Neuron (in vitro differentiated cells): ENCODE data around the gene PDE6A.
"Not testable (repeated sequence)": the region's sequence is repeated elsewhere in the genome, so short reads cannot be mapped to it uniquely, and the experiment has no call there.

Experiments used
- H2AFZ ChIP-seq: one replicate; pipeline ENCODE4 v1.6.1; 2013; ENCODE audit warnings: low read depth, mild to moderate bottlenecking, inconsistent platforms, low read length, moderate library complexity
- H3K27me3 ChIP-seq: one replicate; pipeline ENCODE4 v1.6.1; 2013; ENCODE audit warnings: low read length; ENCODE audit not compliant: insufficient read depth
- H3K36me3 ChIP-seq: one replicate; pipeline ENCODE4 v1.6.1; 2013; ENCODE audit warnings: low read length; ENCODE audit not compliant: insufficient read depth
- H3K4me1 ChIP-seq: one replicate; pipeline ENCODE4 v1.6.1; 2013; ENCODE audit warnings: low read length; ENCODE audit not compliant: insufficient read depth
- H3K4me3 ChIP-seq: 2 replicates; pipeline ENCODE4 v1.5.1; 2013; ENCODE audit warnings: mild to moderate bottlenecking, low read length, moderate library complexity
- H3K9me3 ChIP-seq: one replicate; pipeline ENCODE4 v1.6.1; 2013; ENCODE audit warnings: low read length

Gene PDE6A

DNA sequence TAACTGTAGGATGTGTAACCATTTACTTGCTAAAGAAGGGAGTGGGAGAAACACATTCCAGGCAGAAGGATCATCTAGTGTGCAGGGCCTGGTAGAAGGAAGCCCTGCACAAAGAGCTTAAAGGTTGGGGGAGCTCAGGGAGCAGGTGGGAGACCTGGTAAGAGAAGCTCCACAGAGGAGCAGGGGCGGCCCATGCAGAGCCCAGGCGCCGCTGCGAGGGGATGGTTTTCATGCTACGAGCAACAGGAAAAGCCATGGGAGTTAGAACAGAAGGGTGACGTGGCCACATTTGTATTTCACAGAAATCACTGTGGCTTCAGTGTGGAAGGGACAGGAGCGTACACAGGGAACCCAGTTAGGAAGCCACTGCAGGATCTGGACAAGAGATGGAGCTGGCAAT is 73.1 kb downstream of the PDE6A start:
- Histone ChIP-seq H2AFZ (no peak overlapping the region), H3K4me1 (no peaks in the 10 kb centered on the region), H3K36me3 (no peaks in the 10 kb centered on the region), H3K4me3 (no peak overlapping the region), H3K27me3 (peaks cover 24% of the 10 kb centered on the region), H3K9me3 (no peaks in the 10 kb centered on the region)

- Histone ChIP-seq H3K27me3 (peaks cover 24% of the 10 kb centered on the region), H3K9me3 (no peaks in the 10 kb centered on the region), H2AFZ (no peak overlapping the region), H3K36me3 (no peaks in the 10 kb centered on the region), H3K4me3 (no peak overlapping the region), H3K4me1 (no peaks in the 10 kb centered on the region)
These were observed 73.9 kb downstream of the PDE6A start for GRCh38 chr5:149870697-149871096.

DNA sequence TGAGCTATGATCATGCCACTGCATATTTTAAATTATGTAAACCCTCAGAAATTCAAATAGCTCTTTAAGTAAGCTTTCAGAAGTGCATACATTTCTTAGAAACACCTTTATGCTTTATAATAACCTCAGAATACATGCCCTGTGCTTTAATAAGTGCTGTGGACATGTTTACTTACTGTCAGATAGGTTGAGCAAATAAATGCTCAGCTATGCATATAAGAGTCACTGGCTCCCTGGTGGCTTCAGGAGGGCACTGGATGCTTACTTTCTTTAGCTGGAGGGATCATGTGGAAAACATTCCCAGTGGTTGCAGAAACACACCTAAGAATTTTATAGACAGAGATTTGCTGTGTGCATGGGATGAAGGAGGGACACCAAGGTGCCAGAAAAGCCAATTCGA is 74.4 kb downstream of the PDE6A start:
- Histone ChIP-seq H3K4me3 (no peak overlapping the region), H3K36me3 (no peaks in the 10 kb centered on the region), H2AFZ (no peak overlapping the region), H3K9me3 (no peaks in the 10 kb centered on the region), H3K27me3 (peaks cover 24% of the 10 kb centered on the region), H3K4me1 (no peaks in the 10 kb centered on the region)

DNA sequence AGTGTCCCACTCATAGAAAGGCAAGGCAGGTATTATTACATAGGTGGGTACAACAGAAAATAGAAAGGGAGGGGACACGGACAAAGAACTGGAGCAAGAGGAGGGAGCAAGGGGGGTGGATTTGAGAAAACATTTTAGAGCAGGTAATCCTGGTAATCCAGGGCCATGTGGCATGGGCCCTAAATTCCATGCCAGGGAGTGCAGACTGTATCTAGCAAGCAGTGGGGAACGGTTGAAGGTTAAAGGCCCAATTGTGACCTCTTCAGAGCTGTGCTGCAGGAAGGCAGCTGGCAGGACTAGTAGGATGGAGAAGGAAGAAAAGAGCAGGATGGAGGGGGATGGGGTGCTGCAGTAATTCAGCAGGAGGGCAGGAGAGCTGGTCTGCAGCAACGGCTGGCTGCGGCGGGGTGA is 75.2 kb downstream of the PDE6A start:
- Histone ChIP-seq H2AFZ (no peak overlapping the region), H3K4me1 (no peaks in the 10 kb centered on the region), H3K4me3 (no peak overlapping the region), H3K9me3 (no peaks in the 10 kb centered on the region), H3K27me3 (peaks cover 24% of the 10 kb centered on the region), H3K36me3 (no peaks in the 10 kb centered on the region)

GRCh38 chr5:149865746-149866145 is 78.8 kb downstream of the PDE6A start:
- Histone ChIP-seq H3K36me3 (no peaks in the 10 kb centered on the region), H3K4me1 (no peaks in the 10 kb centered on the region), H2AFZ (no peak overlapping the region), H3K27me3 (peaks cover 2% of the 10 kb centered on the region), H3K9me3 (no peaks in the 10 kb centered on the region), H3K4me3 (no peak overlapping the region)

DNA sequence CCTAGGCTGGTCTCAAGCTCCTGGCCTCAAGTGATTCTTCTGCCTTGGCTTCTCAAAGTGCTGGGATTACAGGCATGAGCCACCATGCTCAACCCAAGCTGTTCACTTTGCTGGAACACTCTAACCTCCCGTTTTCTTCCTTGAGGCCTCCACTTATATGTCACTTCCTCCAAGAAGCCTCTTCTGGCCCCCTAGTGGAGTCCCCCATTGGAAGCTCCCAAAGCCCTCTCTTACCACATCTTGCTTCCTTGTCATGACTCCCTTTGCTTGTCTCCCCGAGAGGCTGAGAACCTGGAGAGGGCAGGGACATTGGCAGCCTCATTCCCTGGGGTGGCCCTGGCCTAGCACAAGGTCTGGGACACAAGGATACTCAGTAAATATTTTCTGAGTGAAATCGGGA is 80.8 kb downstream of the PDE6A start:
- peaks cover 2% of the 10 kb centered on the region for H3K27me3 ChIP-seq
- H3K4me3 ChIP-seq, result no peak overlapping the region
- H3K36me3 ChIP-seq, result no peaks in the 10 kb centered on the region
- H3K9me3 ChIP-seq, result no peaks in the 10 kb centered on the region
- H3K4me1 ChIP-seq, result no peaks in the 10 kb centered on the region
- H2AFZ ChIP-seq, result no peak overlapping the region

DNA sequence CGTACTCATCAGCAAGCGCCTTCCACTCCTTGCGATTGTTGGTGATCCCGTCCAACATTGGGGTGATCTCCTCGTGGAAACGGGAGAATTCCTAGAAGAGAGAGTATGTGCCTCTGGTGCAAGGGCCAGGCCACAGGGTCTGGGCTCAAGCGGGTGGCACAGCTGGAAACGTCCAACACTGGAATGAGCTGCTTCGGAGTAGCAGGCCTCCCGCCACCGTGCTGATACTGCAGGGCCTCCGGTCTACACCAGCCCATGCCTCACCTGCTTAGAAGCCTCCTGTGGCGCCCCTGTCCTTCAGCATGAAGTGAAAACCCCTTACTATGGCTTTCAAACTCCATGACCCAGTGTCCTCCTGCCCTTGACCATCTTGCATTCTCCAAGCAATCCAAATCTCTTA is 81.4 kb downstream of the PDE6A start:
- Histone ChIP-seq H3K36me3 (no peaks in the 10 kb centered on the region), H3K9me3 (no peaks in the 10 kb centered on the region), H3K4me3 (no peak overlapping the region)

GRCh38 chr5:149860801-149861322 is 83.7 kb downstream of the PDE6A start:
- H3K27me3 ChIP-seq, result no peaks in the 10 kb centered on the region
- no peaks in the 10 kb centered on the region for H3K36me3 ChIP-seq
- no peak overlapping the region for H3K4me3 ChIP-seq
- H3K4me1 ChIP-seq, result no peaks in the 10 kb centered on the region
- no peak overlapping the region for H2AFZ ChIP-seq
- H3K9me3 ChIP-seq, result no peaks in the 10 kb centered on the region

More for the DNA sequence above, 81.4 kb downstream of the PDE6A start:
- Histone ChIP-seq H3K27me3 (no peaks in the 10 kb centered on the region), H3K4me1 (no peaks in the 10 kb centered on the region), H2AFZ (no peak overlapping the region)

DNA sequence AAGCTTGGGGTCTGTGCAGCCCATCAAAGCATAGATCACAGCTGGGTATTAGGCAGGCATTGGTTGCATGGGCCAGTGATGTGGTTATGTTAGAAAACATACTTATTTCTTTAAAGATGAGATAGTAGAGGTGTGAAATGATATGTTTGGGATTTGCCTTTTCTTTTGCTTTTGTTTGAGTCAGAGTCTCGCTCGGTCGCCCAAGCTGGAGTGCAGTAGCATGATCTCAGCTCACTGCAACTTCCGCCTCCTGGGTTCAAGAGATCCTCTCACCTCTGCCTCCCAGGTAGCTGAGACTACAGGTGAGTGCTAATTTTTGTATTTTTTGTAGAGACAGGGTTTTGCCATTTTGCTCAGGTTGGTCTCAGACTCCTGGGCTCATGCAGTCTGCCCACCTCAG is 84.8 kb downstream of the PDE6A start:
- Histone ChIP-seq H3K9me3 (no peaks in the 10 kb centered on the region), H2AFZ (no peak overlapping the region), H3K36me3 (no peaks in the 10 kb centered on the region), H3K27me3 (no peaks in the 10 kb centered on the region), H3K4me3 (no peak overlapping the region), H3K4me1 (no peaks in the 10 kb centered on the region)

GRCh38 chr5:149858481-149858880 is 86.1 kb downstream of the PDE6A start:
- H3K4me1 ChIP-seq, H3K27me3 ChIP-seq, H3K36me3 ChIP-seq, H2AFZ ChIP-seq, H3K9me3 ChIP-seq, H3K4me3 ChIP-seq: not testable (repeated sequence)

GRCh38 chr5:149857499-149857898 is 87.1 kb downstream of the PDE6A start:
- Histone ChIP-seq H3K9me3 (no peaks in the 10 kb centered on the region), H3K36me3 (no peaks in the 10 kb centered on the region), H3K4me3 (no peak overlapping the region), H3K4me1 (no peaks in the 10 kb centered on the region), H2AFZ (no peak overlapping the region), H3K27me3 (no peaks in the 10 kb centered on the region)

- no peaks in the 10 kb centered on the region for H3K4me1 ChIP-seq
- H2AFZ ChIP-seq, result no peak overlapping the region
- H3K9me3 ChIP-seq, result no peaks in the 10 kb centered on the region
- H3K4me3 ChIP-seq, result no peak overlapping the region
- H3K36me3 ChIP-seq, result no peaks in the 10 kb centered on the region
- no peaks in the 10 kb centered on the region for H3K27me3 ChIP-seq
These were observed 89.2 kb downstream of the PDE6A start for GRCh38 chr5:149855366-149855765.

- H2AFZ ChIP-seq, result no peak overlapping the region
- H3K4me1 ChIP-seq, result no peaks in the 10 kb centered on the region
- no peaks in the 10 kb centered on the region for H3K9me3 ChIP-seq
- no peaks in the 10 kb centered on the region for H3K27me3 ChIP-seq
- H3K36me3 ChIP-seq, result no peaks in the 10 kb centered on the region
- no peak overlapping the region for H3K4me3 ChIP-seq
These were observed 89.7 kb downstream of the PDE6A start for GRCh38 chr5:149854866-149855265.

DNA sequence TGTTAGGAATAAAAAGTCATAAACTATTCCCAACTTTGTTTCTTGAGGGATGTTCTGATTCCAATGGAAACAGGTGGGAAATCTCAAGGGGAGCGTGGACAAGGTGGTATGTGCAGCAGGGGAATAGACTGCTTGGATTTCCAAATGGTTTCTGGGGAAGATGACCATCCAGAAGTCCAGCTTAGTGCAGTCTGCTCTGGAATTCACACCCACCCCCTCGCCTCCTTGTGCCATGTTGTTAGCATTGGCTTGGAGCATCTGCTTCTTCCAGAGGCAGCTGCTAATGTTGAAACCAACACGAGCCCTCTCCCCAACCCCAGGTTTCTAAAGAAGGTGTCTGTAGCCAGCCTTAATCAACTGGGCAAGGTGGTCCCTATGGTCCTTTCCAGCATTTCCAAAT is 90.9 kb downstream of the PDE6A start:
- Histone ChIP-seq H3K9me3 (no peaks in the 10 kb centered on the region), H2AFZ (no peak overlapping the region), H3K36me3 (no peaks in the 10 kb centered on the region), H3K4me1 (no peaks in the 10 kb centered on the region), H3K27me3 (no peaks in the 10 kb centered on the region), H3K4me3 (no peak overlapping the region)
